ENCODE data around the gene LYZL2.

- no peak for TF ChIP-seq POLR2A (IDR thresholded peaks at IDR 0.05; ENCODE audit: low read depth)
- TF ChIP-seq, protein P1, sequence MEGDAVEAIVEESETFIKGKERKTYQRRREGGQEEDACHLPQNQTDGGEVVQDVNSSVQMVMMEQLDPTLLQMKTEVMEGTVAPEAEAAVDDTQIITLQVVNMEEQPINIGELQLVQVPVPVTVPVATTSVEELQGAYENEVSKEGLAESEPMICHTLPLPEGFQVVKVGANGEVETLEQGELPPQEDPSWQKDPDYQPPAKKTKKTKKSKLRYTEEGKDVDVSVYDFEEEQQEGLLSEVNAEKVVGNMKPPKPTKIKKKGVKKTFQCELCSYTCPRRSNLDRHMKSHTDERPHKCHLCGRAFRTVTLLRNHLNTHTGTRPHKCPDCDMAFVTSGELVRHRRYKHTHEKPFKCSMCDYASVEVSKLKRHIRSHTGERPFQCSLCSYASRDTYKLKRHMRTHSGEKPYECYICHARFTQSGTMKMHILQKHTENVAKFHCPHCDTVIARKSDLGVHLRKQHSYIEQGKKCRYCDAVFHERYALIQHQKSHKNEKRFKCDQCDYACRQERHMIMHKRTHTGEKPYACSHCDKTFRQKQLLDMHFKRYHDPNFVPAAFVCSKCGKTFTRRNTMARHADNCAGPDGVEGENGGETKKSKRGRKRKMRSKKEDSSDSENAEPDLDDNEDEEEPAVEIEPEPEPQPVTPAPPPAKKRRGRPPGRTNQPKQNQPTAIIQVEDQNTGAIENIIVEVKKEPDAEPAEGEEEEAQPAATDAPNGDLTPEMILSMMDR (IDR thresholded peaks at IDR 0.05), result no peak
- TF ChIP-seq POLR2AphosphoS5 (IDR thresholded peaks at IDR 0.05), result no peak
- no peak for TF ChIP-seq EP300 (IDR thresholded peaks at IDR 0.05)
Observed at GRCh38 chr10:30573721-30574431, 55.7 kb downstream of the LYZL2 start.
